NCI-H1694 (cell line): ENCODE data around the gene CHST11.

Experiments used
- DNase-seq: peaks from one replicate; lab custom pipeline; 2025; lab: John Stamatoyannopoulos, UW

CHST11 gene

DNA sequence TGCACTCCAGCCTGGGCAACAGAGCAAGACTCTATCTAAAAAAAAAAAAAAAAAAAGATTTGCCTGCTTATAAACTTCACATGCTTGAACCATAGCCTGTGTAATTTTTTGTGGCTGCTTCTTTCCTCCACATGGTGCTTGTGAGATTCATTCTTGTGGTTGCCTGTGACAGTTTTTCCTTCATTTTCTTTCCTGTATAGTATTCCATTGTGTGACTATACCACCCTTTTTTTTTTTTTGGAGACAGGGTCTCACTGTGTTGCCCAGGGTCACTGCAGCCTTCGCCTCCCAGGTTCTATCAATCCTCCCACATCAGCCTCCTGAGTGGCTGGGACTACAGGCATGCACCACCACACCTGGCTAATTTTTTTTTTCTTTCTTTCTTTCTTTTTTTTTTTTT is 22.6 kb upstream of the CHST11 start:
- no peak for DNase-seq

DNA sequence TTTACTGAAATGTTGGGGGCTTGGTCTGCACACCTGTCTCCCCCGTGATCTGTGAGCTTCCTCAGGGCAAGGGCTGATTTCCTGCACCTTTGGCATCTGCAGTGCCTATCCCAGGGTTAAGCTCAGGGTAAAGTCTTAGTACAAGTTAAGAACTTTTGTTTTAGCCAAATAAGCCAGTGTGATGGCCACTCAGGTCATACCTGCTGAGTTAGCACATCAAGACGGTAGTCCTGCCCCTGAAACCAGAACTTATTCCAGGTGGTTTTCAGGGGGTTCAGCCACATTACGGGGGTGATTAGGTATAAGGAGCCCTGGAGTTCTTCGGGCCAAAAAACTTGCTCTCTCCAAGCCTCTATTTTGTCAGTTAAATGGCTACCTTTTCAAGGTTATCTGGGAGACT is 21.6 kb upstream of the CHST11 start:
- no peak for DNase-seq

DNA sequence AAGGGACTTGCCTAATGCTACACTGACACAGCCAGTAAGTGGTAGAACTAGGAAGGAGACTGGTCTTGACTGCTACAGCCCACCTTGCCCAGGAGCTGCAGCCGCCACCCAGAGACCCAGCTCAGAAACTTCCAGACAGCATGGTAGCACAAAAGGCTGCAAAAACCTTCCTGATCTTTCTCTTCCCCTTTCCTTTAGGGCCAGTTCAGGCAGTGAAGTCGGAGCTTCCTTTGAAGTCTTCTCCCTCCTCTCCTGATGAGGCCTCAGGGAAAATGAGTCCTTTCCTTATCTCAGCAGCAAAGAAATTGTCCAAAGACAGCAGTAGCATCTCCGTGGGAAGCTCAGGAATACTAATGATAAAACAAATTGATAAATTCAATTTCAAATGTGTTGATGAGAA is 21.0 kb upstream of the CHST11 start:
- no peak for DNase-seq

DNA sequence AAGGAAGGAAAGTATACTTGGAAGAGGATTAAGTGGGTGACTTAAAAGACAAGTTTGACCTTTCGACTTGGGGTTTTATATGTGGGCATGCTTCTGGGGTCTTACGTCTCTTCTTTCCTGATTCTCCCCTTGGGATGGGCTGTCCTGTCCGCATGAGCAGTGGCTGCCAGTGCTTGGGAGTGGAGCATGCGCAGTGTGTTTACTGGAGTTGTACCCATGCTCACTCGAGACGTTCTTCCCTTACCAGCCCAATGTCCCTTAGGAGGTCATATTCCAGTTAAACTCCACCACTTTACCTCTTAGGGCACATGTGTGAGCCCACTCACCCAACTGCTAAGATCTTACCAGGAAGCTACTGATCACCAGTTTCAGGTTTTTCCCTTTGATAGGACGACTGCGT is 20.0 kb upstream of the CHST11 start:
- DNase-seq, result no peak

DNA sequence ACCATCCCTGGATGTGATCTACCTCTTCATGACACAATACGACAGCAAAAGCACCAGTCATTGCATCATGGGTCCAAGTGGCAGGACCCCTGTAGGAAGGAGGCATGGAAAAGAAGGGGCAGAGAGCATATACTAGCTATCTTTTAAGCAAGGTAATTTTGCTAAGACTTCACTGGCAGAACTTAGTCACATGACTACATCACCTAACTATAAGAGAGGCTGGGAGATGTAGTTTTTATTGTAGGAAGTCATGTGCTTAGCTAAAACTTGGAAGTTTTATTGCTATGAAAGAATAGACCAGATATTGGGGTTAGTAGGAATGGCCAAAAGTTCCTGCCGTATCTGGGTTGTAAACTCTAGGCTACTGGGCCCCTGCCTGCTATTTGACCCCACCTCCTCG is 18.6 kb upstream of the CHST11 start:
- DNase-seq, result no peak

DNA sequence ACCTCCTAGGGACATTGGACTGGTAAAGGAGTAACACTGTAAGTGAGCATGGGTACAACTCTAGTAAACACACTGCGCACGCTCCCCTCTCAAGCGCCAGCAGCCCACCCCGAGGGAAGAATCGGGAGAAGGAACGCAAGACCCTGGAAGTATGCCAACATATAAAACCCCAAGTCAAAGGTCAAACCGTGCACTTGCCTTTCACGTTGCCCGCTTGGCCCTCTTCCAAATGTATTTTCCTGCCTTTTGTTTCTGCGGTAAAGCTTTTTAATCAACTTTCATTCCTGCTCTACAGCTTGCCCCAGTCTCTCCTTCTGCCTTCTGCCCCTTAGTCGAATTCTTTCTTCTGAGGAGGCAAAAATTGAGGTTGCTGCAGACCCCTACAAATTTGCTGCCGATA is 17.6 kb upstream of the CHST11 start:
- no peak for DNase-seq

DNA sequence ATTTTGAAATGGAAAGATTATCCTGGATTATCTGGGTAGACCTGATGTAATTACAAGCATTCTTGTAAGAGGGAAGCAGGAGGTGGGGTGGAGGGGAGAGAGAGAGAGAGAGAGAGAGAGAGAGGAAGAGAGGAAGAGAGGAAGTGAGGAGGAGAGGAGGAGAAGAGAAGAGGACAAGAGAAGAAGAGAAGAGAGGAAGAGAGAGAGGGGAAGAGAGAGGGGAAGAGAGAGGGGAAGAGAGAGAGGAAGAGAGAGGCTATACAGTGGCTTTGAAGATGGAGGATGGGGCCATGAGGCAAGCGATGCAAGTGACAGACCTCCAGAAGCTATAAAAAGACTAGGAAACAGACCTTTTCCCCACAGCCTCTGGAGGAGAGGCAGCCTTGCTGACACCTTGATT is 13.7 kb upstream of the CHST11 start:
- DNase-seq, result no peak

DNA sequence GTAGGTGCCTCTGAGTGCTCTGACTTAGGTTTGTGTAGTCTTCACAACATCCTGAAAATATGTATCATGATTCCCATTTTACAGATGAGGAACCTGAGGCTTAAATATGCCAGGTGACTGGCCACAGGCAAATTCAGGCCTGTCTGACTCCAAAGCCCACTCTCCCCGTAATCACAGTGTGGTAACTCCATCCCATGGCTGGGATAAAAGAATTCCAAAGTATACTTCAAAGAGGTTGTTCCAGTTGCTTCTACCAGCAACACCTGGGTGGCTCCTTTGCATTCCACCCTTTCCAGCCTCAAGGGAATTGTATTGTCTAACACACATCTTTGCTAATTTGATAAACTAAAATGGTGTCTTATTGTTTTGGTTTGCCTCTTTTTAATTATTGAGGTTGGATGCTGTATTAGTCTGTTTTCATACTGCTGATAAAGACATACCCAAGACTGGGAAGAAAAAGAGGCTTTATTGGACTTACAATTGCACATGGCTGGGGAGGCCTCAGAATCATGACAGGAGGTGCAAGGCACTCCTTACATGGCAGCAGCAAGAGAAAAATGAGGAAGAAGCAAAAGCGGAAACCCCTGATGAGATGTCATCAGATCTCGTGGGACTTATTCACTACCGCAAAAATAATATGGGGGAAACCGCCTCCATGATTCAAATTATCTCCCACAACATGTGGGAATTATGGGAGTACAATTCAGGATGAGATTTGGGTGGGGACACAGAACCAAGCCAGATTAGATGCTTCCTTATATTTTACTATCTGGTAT is 9.9 kb upstream of the CHST11 start:
- no peak for DNase-seq

DNA sequence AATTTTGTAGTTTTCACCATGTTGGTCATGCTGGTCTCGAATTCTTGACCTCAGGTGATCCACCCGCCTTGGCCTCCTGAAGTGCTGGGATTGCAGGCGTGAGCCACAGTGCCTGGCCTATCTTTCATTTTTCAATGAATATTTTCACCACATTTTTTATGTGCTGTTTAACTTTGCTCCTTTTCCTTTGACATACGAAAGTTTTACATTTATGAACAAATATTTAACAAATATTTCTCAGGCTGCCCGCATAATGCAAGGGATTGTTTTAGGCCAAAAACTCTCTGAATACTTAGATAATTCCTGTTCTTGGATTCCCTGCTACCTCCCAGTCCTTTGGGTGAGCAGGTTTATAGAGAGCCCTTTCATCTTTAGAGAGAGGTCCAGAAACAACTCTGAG is 8.7 kb upstream of the CHST11 start:
- DNase-seq, result no peak

DNA sequence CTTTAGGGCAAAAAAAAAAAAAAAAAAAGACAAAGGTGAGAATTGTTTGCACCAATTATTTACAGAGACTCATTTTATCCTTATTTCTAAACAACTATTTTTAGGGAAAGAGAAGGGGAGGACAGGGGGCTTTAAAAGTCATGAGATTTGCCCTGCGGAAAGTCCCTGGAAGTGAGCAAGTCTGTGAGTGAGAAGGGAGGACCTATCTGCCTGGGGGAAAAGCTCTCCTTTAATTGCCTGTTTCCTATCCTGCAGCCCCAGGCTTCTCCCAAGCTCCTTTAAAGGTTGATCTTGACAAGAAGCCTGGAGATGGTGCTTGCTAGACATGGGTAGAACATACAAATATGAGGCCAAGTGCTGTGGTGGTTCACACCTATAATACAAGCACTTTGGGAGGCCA is 8.3 kb upstream of the CHST11 start:
- no peak for DNase-seq

DNA sequence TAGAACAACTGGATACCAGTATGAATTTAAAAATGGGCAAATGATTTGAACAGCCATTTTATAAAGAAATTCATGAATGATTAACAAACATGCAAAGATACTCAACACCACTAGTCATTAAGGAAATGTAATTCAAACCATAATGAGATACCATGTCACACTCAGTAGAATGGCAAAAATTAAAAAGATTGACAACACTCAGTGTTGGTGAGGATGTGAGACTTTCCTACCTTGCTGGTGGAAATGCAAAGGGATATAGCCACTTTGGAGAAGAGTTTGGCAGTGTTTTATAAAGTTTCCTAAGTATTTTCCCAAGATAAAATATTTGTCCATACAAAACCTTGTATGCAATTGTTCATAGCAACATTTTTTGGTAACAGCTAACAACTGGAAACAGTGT is 6.0 kb upstream of the CHST11 start:
- no peak for DNase-seq

DNA sequence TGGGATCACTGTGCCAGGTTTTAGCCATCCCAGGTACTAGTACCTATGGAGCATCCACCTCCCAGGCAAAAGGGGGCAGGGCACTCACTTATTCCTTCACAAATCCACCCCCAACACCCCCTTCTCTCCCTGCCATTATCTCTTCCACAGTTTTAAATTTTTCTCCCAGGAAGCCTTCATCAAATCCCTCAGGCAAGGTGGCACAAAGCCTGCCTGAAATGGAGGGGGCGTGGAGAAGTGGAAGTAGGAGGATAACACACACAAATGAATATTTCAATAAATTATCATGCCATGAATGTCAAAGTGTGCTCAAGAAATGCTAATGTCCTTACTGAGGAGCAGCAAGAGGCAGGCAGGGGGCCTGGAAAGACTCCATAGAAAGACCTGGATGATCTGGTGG is 4.7 kb upstream of the CHST11 start:
- DNase-seq, result no peak

DNA sequence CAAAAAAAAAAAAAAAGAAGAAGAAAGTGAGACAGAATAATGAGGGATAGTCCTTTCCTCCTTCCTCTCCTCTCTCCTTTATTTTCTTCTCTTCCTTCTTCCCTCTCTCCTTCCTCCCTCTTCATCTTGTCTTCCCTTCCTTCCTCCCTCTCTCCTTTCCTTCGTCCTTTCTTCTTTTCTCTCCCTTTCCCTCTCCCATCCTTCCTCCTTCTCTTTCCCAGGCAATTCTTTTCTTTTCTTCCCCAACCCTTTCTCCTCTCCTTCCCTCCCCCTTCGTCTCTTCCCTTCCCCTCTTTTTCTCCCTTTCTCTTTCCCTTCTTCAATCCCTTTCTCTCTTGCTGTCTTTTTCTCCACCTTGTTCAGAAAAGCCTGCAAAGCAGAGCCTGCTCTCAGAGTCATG is 3.6 kb upstream of the CHST11 start:
- DNase-seq, result no peak

DNA sequence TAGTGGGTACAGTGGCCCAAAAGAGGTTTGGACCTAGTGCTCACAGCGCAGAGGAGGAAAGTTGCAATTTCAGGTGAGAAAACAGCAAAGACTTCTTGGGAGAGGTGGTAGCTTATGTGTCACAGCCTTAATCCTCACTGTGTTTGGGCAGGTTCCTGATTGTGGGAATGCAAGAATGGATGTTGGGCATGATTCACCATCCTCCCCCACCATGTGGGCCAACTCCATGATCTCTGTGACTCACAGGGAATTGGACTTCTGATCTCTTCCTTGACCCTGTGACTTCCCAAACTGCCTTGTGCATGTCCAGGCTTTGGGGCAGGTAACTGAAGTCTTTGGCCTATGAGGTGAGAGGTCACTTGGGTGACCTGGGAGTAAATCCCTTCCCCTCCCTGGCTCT is 1.8 kb upstream of the CHST11 start:
- DNase-seq, result no peak

DNA sequence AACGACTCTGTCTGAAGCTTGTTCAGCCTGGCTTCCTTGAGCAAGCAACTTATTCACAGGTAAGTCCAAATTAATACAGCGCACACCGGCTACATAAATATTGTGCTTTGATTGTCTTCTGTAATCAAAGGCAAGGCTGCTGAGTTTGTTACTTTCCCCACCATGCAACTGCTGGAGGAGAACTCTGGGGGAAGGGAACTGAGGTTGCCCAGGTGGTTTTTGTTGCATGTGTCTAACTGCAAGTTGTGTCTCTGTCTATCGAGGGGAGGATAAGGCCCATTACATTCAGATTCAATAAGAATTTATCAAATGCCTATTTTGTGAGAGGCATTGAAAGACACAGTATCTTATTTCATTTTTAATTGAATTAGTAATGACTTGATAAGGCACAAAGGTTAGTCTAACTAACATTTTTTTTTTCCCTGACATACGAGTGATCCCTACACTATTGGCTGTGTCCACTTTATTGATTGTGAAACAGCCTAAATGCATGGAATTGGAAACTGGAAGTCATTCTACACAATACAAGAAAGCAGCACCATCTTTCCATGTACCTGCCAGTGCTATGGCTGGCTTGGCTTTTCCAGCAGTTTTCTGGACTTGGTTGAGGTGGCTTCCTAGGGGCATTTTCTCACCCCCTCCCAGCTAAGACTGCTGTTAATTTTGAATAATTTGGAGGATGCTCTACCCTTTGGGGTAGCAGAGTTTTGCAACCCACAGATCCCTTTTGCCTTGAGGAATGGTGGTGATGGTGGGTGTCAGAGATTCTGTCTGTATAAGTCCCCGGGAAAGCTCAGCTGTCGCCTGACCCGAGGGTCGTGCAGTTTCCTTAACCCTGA is 951 bp upstream of the CHST11 start:
- DNase-seq, result no peak

DNA sequence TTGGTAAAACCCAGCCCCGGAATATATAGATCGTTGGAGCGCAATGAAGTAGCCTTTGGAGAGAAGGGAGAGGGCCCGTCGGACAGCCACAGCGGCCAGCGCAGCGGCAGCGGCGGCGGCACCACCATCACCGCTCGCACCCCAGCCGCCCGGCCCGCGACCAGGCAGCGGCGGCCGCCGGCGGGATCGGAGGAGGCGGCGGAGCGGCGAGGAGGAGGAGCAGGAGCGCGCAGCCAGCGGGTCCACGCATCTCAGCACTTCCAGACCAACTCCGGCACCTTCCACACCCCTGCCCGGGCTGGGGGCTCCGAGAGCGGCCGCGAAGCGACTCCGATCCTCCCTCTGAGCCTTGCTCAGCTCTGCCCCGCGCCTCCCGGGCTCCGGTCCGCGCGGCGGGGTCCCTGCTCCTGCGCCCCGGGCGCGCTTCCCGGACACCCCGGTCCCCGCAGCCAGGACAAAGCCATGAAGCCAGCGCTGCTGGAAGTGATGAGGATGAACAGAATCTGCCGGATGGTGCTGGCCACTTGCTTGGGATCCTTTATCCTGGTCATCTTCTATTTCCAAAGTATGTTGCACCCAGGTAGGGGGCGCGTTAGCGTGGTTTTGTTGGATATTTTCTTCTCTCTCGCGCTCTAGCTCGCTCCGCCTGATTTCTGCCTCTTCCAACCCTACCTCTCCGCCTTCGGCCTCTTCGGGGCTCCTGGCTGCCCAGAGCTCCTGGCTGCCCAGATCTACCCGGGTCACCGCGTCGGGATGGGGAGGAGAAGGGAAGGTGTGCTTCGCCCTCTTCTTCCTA is 400 bp downstream of the CHST11 start:
- DNase-seq, result peak; percentile 11

DNA sequence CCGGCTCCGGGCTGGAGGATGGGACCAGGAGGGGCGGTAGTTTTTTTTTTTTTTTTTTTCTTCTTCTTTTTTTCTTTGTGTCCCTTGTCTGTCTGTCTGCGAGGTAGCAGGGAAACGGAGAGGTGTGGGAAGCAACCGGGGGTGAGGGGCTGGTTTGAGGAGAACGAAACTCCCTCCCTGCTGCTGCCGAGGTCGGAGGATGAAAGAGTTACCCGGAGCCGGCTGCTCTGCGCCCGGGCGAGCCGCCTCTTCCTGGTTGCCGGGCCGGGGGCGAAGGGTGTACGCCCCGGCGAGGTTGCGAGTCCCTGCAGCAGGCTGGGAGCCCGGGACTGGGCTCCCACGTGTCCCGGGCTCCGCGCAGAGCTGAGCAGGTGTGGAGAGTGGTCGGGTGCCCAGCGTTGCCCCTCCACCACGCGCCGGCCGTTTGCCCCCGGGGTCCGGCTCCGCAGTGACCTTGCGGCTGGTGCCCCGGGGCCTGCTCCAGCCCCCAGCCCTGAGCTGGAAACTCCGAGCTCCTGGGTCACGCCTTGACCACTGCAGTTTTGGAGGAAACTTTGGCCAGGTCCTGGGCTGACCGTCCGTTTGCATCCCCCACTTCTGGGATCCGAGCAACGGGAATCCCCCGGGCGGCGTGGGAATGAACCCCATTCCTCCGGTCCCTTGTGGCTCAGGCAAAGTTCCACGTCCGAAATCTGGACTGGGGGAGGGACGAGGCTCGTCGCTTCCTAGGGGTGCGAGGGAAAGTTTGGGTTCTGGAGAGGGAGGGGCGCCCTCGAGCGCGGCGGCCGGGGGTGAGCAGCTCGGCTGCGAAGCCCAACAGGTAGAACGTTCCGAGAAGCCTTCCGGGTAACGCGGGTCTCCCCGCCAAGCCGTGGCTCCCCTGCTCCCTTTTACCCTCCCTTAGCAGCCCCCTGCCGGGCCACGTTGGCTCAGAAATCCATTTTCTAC is 1.3 kb downstream of the CHST11 start:
- DNase-seq, result no peak

DNA sequence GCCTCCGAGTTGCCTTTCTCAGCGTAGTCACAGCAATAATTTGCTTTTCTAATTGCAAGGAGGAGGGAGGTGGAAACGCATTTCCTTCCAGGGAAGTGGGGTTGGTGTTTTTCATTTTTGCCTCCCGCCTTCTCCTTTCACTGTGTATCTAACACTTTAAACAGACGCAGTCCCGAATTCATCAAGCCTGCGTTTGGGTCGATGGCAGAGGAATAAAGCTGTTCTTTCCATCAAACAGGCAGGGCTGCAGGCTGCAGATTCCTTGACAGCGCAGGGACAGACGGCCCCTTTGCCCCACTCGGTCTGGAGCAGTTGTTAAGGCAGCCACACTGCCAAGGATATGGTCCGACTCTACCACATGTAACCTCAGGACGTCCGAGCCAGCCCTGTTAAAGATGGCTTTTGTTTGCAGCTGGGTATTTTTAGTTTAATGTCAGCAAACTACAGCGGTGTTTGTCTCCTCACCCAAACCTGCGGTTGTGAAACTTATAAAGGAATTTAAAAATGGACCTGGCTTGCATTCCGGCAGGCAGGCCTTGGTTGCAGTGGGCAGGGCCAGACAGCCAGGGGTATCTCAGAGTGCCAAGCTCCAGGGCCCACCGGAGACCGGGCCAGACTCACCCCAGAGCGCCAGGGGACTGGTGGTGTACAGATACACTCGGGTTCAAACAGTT is 2.1 kb downstream of the CHST11 start:
- DNase-seq, result no peak

DNA sequence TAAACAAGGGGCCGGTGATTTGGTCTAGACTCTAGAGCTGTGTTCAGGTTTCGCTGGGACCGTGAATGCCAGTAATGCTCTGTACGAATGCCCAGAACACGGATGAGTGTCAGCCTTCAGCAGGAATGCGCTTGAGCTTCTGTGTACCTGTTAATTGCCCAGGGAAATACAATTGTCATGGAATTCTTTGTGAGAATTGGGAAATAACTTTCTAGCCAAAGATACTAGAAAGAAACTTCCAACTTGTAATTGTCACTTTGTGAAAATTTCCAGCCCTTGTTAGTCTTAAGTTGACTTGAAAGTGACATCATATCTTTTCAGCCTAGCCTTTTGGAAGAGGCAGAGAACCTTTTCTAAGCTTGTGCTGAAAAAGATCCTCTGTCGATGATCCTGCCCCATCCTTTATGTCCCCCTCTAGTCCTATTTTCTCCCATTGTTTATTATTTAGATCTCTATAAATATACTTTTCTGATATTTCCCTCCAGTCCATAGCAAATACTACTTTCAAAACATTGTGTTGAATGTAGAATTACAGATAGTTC is 2.7 kb downstream of the CHST11 start:
- no peak for DNase-seq

DNA sequence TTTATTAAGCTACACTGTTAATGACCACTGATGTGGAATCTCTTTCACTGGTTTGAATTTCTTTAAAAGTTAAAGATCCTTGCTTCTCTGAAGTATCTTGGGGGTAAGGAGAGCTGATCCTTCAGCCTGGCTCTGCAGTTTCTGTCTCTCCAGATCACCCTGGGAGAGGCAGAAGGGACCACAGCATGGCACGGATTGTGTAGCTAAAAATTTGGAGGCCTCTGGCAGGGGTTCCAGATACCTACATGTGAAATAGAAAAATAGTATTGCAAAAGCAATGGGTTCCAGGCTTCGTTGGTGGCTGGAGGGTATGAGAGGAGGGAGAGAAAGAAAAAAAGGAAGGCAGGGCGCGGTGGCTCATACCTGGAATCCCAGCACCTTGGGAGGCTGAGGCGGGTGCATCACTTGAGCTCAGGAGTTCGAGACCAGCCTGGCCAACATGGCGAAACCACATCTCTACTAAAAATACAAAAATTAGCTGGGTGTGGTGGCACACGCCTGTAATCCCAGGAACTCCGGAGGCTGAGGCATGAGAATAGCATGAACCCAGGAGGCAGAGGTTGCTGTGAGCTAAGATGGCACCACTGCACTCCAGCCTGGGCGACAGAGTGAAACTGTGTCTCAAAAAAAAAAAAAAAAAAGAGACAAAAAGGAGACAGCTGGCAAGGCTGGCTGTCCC is 3.4 kb downstream of the CHST11 start:
- no peak for DNase-seq
